DMS114 treated with DMSO at 0.1 percent for 48 hours (cell line): ENCODE measurements around the gene MCM5.
"Not testable (repeated sequence)": the region's sequence is repeated elsewhere in the genome, so short reads cannot be mapped to it uniquely, and the experiment has no call there.

ENCODE experiments used
- DNase-seq: peaks from one replicate; lab custom pipeline; 2025; ENCODE audit not compliant: unreplicated experiment; lab: John Stamatoyannopoulos, UW

MCM5 gene

DNA sequence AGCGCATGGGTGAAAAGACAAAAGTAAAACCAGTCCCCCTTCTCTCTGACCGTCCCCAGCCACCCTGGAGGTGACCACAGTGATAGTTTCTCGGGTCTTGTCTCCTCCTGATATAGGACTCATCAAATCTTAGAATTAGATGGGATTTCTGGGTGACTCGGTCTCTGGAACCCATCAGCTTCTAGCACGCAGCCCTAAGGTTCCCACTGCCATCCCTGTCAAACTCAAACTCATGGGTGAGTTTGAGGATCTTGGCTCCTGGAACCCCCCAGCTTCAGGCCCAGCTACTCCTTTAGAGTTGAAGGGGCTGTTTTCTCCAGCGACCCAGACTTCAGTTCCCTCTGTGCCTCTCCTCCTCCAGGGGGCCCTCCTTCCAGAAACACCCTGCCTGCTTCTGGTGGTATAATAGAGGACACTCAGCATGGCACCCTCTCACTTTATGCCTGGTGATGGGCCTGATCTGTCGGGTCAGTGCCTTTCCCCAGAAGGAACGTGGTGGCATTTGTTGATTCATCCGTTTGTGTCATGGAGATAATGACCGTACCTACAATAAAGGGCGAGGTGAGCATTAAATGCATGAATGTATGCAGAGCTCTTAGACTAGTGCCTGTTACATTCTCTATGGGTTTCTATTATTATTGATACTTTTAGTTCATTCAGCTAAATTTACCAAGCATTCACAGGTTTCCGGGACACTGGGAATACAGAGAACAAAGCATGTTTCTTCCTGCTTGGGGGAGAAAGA lies 31.7 kb downstream of the MCM5 start:
- no peak for DNase-seq

DNA sequence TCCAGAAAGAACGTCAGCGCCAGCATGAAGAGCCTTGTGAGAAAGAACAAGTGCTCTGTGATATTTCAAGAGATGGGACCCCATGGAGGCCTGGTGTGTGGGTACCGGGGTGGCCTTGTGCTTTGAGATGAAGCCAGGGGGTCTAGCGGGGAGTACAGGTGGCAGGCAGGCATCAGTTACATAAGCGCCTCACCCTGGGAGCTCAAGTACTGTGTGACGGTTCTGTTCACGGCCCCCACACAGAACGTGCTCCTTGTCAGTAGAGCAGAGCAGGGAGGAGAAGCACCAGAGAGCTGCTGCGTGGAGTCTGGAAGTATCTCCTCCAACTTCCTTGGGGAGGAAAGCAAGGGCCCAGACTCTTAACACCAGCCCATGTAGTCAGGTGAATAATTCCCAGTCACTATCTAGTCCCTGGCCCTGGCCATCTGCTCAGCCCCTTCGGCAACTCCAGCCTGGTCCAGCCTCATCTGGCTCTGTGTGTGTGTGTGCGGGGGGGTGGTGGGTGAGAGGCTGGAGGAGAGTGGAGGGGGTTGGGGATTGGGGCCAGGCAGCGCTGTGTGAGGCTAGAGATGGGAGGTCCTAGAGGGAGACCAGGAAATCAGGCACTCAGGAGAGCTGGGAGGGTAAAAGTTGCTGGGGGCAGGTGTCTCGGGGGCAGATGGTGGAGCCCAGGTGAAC lies 32.4 kb downstream of the MCM5 start:
- no peak for DNase-seq

DNA sequence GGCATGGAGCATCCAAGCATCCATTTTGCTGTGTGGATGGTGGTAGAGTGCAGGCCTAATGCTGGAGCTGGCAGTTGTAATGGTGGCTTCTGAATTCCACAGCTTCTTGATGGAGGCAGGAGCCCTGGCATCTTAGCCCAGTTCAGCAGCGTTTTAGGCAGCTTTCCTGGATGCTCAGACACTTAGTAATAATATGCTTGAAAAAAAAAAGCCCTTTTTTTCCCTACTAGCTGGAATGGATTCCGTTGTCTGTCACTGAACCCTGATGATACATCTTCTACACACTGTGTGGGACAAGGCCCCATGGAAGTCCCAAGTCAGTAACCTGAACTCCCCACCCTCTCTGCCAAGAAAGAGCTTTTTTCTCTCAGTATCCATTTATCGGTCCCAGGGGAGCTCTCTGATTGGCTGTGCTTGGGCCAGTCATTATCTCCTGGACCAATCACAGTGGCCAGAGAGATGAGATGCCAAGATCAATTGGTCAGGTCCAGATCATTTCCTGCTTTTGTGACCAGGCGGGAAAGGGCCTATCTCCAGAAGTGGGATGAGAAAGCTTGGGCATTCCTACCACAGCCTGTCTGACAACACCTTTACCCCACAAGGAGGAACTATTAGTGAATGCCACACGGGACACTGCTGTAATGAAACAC lies 34.2 kb downstream of the MCM5 start:
- no peak for DNase-seq

- no peak for DNase-seq
These were observed 35.3 kb downstream of the MCM5 start for GRCh38 chr22:35435201-35435740.

DNA sequence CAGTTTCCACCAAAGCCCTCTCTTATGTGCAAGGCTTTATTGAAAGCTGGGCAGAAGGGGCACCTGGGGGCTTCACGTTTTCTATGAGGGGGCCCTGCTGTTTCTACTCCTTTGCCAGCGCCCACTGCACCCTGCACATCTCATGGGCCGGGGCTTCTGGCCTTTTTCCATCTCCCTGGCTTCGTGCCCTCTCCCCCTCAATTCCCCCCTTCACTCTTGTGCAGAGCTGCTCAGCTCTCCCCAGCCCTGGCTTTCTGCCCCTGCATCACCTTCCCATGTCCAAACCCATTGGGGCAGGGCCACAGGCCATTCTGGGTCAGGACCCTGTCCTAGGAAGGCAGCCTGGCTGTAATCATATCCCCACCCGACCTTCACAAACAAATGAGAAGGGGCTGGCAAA lies 36.5 kb downstream of the MCM5 start:
- DNase-seq, result no peak

GRCh38 chr22:35437049-35437448 lies 37.1 kb downstream of the MCM5 start:
- no peak for DNase-seq

DNA sequence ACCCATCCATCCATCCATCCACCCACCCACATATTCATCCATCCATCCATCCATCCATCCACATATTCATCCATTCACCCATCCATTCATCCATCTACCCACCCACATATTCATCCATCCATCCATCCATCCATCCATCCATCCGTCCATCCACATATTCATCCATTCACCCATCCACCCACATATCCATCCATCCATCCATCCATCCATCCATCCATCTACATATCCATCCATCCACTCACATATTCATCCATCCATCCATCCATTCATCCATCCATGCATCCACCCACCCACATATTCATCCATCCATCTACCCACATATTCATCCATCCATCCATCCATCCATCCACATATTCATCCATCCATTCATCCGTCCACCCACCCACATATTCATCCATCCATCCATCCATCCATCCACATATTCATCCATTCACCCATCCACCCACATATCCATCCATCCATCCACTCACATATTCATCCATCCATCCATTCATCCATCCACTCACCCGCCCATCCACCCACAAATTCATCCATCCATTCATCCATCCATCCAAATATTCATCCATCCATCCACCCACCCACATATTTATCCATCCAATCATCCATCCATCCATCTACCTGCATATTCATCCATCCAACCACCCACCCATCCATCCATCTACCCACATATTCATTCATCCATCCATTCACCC lies 38.9 kb downstream of the MCM5 start:
- not testable (repeated sequence) for DNase-seq

- DNase-seq, result no peak
These were observed 39.4 kb downstream of the MCM5 start for GRCh38 chr22:35439365-35439717.

DNA sequence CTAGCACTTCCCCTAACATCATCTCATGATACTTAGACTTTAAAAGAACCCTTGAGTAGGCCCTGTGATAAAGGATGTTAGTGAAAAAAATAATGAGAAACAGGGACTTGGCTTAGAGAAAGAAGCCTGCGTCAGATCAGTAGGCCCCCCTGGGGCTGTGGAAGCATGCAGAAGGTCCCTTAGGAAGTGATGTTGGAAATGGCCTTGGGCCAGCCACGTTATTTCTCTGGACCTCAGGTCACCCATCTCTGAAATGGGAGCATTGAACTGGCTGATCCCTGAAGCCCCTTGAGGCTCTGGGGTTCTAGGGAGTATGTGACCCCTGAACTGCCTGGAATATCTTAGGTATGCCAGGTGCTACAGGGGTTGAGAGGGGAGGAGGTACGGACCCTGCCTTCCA lies 40.2 kb downstream of the MCM5 start:
- no peak for DNase-seq

DNA sequence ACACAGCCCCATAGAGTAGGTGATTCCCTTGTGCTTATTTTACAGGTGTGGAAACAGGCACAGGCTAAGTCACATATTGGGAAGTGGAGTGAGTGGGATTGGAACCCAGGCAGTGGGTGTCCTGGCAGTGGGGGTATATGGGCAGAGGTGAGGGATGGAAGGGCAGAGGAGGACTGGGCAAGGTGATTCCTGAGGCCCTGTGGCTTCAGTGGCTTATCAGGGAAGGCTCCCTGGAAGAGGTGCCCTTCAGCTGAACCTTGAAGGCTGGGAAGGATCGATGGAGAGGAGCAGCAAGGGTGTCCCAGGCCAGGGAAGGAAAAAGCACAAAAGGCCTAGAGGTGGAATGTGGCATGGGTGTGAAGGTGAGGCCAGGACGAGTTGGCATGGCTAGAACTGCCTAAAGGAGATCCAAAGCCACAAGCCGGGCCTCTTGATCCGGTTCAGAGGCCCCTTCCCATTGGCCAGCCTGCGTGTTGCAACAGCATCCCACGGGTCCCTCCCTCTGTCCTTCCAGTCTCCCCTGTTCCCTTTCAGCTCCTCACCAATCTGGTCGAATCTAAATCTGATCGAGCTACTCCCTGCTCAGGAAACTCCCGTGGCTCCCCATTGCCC lies 41.7 kb downstream of the MCM5 start:
- no peak for DNase-seq

DNA sequence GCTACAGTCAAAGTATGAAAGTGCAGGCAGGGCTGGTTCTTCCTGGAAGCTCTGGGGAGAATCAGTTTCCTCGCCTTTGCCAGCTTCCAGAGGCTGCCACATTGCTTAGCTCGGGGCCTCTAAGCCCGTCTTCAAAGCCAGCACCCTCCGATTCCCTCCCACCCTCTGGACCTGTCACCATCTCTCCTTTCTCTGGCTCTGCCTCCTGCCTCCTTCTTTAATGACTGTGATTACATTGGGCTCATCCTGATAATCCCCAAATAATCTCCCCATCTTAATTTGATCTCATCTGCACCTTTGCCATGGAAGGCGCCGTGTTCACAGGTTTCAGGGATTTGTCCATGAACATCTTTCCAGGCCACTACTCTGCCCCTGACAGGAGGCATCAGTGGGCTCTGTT lies 42.5 kb downstream of the MCM5 start:
- DNase-seq, result no peak

DNA sequence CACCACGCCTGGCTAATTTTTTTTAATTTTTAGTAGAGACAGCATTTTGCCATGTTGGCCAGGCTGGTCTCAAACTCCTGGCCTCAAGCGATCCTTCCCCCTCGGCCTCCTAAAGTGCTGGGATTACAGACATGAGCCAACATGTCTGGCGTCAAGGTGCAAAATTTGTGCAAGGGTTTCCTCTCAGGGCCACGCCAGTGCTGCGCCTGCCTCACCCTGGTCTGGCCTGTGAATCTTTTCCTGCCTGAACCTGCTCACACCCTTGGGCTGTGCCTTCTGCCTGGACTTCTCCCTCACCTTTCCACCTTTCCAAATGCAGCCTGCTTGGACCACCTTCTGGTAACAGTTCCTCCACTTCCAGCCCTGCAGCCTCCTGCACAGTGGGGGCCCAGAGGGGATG lies 43.4 kb downstream of the MCM5 start:
- no peak for DNase-seq

DNA sequence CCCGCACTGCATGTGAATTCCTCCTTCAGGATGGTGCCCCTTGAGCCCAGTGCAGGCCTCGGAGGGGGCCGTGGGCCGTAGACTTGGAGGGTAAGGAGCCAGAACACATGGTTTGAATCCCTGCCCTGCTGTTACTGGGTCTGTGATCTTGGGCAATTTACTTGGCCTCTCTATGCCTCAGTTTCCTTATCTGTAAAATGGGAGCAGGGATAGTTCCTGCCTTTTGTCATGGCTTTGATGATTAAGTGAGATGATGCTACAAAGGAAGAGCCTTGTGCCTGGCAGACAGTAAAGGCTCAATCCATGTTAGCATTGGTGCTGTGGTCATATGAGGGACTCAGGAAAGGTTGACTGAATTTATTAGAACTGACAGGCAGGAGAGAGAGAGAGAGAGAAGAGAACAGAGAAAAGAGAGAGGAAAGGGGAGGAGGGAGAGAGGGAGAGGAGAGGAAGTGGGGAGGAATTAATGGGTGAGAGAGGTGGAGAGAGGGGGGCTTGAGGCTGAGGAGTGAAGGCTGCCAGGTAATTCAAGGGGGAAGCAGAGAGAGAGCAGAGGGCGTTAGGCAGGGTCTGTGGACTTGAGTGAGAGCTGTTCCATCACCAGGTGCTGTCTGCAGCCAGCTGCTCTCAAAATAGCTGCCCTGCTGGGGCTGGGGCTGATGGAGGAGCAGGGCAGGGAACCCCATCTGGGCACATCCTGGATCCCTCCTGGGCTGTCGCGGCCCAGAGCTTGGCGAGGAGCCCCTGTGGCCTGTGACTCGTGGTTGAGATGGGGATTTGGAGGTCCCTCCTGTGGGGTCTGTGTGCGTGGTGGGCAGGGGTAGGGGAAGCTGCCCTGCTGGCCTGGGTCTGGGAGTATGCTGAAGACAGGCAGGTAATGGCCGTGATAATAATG lies 44.1 kb downstream of the MCM5 start:
- no peak for DNase-seq

DNA sequence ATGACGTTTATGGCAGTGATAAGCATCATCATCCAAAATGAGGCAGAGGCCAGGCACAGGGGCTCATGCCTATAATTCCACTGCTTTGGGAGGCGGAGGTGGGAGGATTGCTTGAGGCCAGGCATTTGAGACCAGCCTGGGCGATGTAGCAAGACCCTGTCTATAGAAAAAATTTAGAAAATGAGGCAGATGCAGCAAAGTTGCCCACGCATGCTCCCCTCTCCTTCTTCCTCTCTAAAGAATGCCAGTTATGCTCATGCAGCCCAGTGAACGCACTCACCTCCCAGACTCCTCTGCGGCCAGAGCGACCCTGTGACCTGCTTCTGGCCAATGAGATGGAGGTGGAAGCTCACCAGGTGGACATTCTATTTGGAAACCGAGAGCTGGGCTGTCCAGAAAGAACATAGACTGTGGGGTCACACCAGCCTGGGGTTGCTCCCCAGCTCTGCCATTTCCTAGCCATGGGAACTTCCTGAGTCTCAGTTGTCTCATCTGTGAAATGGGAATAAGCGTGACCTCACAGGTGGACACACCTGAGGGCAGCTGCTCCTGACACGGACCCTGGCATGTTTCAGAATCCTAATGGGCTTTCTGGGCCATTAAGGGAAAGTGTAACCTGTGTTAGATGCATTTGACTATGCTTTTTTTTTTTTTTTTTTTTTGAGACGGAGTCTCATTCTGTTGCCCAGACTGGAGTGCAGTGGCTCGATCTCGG lies 44.9 kb downstream of the MCM5 start:
- no peak for DNase-seq

- no peak for DNase-seq
These were observed 46.0 kb downstream of the MCM5 start for GRCh38 chr22:35445933-35446332.

DNA sequence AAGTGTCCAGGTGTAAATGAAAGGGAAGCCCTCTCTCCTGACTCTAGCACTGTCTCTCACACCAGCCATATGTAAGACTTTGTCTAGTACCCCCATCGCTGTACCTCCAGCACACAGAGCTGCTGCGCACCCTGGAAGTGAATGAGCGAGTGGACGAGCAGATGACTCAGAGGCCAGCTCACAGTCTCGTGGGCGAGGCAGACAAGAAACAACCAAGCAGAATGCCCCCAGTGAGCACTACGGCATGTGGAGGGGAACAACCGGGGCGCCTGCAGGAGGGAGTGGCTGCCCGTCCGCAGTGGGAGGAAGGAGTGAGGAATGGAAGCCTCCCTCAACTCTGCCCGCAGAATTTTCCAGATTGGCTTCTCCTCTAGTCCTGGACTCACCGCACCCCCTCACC lies 46.4 kb downstream of the MCM5 start:
- no peak for DNase-seq

- DNase-seq, result no peak
These were observed 48.6 kb downstream of the MCM5 start for GRCh38 chr22:35448523-35448922.

GRCh38 chr22:35449829-35450689 lies 50.1 kb downstream of the MCM5 start:
- no peak for DNase-seq
